HepG2 (cell line): ENCODE data around the gene TRIM23.

Experiments
- CREM ChIP-seq, 2 experiments: sonication (generic) in 1 of 2; formaldehyde crosslinking in 1 of 2; IDR thresholded peaks; 2 replicates each; pipeline versions ENCODE4 v1.4.0 to v1.6.1; 2016 to 2020; ENCODE audit warnings: antibody characterized with exemption in 1 of 2, mild to moderate bottlenecking in 1 of 2, missing genetic modification reagents in 1 of 2
- EZH2 ChIP-seq: conservative IDR thresholded peaks from 2 replicates; pipeline ENCODE4 v1.6.1; 2012; ENCODE audit warnings: mild to moderate bottlenecking, low read depth, low read length, moderate library complexity
- FOXK2 ChIP-seq: fragments of 450-650 bp; IDR thresholded peaks from 2 replicates; pipeline ENCODE4 v1.6.1; 2016
- SATB2 ChIP-seq: sonication (generic); formaldehyde crosslinking; IDR thresholded peaks from 2 replicates; pipeline ENCODE4 v1.5.0; 2020; ENCODE audit warnings: missing genetic modification reagents
- TP53 ChIP-seq: sonication (generic); formaldehyde crosslinking; conservative IDR thresholded peaks from 2 replicates; pipeline ENCODE4 v1.4.0; 2020; ENCODE audit warnings: missing genetic modification reagents
- TF ChIP-seq, protein P1 (sequence below): sonication (generic); formaldehyde crosslinking; IDR thresholded peaks from 2 replicates; pipeline ENCODE4 v1.5.0; 2020; ENCODE audit warnings: mild to moderate bottlenecking, missing genetic modification reagents, moderate library complexity
- TF ChIP-seq, protein P2 (sequence below): sonication (generic); formaldehyde crosslinking; IDR thresholded peaks from 2 replicates; pipeline ENCODE4 v1.9.0; 2021; ENCODE audit warnings: missing genetic modification reagents, borderline replicate concordance

DNA sequence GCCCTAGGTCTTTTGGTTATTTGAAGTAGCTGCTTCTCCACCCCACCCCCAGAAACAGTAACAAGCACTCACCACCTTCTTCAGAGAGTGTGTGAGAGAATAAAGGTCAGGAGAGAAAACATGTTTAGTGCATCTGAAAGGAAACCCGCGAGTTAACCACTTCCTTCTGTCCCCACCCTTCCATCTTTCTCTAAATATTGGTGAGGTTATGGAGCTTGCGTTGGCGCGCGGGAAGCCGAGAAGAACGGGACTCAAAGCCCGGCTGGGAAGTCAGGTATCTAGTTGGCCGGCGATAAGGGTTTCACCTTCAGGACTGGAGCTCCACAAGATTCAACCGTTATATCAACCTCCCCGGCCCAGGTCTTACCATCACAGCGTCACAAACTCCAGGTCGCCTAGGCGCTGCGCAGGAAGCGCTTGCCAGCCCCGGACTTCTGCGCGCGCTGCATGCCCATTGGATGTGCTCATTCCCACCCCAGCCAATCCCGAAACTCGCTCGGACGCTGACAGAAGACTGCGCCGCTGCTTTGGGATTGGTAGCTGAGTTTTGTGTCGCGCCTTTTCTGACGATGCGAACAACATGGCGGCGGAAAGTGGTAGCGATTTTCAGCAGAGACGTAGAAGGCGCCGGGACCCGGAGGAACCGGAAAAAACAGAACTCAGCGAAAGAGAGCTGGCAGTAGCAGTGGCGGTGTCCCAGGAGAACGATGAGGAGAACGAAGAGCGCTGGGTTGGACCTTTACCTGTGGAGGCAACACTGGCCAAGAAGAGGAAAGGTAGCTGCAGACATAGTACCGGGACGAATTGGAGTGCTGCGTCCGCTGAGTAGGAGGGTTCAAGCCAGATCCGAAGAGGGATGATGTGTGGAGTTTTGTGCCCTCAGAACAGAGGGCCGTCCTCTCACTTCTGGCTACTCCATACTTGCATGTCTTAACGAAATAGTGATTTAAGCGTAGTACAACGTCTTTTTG, 61.1 kb downstream of the TRIM23 start, which contains the start of the genes CENPK and PPWD1:
- TF ChIP-seq, protein P1, sequence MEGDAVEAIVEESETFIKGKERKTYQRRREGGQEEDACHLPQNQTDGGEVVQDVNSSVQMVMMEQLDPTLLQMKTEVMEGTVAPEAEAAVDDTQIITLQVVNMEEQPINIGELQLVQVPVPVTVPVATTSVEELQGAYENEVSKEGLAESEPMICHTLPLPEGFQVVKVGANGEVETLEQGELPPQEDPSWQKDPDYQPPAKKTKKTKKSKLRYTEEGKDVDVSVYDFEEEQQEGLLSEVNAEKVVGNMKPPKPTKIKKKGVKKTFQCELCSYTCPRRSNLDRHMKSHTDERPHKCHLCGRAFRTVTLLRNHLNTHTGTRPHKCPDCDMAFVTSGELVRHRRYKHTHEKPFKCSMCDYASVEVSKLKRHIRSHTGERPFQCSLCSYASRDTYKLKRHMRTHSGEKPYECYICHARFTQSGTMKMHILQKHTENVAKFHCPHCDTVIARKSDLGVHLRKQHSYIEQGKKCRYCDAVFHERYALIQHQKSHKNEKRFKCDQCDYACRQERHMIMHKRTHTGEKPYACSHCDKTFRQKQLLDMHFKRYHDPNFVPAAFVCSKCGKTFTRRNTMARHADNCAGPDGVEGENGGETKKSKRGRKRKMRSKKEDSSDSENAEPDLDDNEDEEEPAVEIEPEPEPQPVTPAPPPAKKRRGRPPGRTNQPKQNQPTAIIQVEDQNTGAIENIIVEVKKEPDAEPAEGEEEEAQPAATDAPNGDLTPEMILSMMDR: no peak
- TF ChIP-seq EZH2: no peak
- TF ChIP-seq SATB2: 0 out of 2 replicates have a peak, but pooled peaks have one; percentile 84
- TF ChIP-seq TP53 (CRISPR knock-in tag): 0 out of 2 replicates have a peak, but pooled peaks have one; percentile 39
- TF ChIP-seq, protein P2, sequence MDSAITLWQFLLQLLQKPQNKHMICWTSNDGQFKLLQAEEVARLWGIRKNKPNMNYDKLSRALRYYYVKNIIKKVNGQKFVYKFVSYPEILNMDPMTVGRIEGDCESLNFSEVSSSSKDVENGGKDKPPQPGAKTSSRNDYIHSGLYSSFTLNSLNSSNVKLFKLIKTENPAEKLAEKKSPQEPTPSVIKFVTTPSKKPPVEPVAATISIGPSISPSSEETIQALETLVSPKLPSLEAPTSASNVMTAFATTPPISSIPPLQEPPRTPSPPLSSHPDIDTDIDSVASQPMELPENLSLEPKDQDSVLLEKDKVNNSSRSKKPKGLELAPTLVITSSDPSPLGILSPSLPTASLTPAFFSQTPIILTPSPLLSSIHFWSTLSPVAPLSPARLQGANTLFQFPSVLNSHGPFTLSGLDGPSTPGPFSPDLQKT (CRISPR knock-in tag): no peak
- TF ChIP-seq FOXK2: peak; percentile 86
- TF ChIP-seq CREM (IDR thresholded peaks at IDR 0.05): peak; percentile 99
- TF ChIP-seq CREM (CRISPR knock-in tag; IDR thresholded peaks at IDR 0.05): peak; percentile 87
